NT2/D1 (cell line): ENCODE measurements around the gene SLC38A10.

Experiments used
- DNase-seq: peaks from one replicate; pipeline ENCODE4 v3.0.0-alpha.2; 2011; ENCODE audit warnings: low read depth, low spot score
- H3K27me3 ChIP-seq: 2 replicates; pipeline ENCODE4 v1.6.0; 2011; ENCODE audit warnings: mild to moderate bottlenecking; ENCODE audit not compliant: insufficient read length, insufficient read depth
- H3K36me3 ChIP-seq: 2 replicates; pipeline ENCODE4 v1.6.1; 2011; ENCODE audit warnings: mild to moderate bottlenecking, low read length, mixed read lengths; ENCODE audit not compliant: insufficient read depth, insufficient read length
- H3K4me1 ChIP-seq: 2 replicates; pipeline ENCODE4 v1.5.1; 2011; ENCODE audit not compliant: insufficient read depth, insufficient read length
- H3K4me3 ChIP-seq: 2 replicates; pipeline ENCODE4 v1.5.1; 2011; ENCODE audit warnings: low read depth; ENCODE audit not compliant: insufficient read length
- H3K9ac ChIP-seq: 2 replicates; pipeline ENCODE4 v1.6.0; 2011; ENCODE audit warnings: low read depth; ENCODE audit not compliant: insufficient read length
- H3K9me3 ChIP-seq: 2 replicates; pipeline ENCODE4 v1.5.1; 2011; ENCODE audit warnings: mild to moderate bottlenecking, low read length; ENCODE audit not compliant: insufficient read depth
- SUZ12 ChIP-seq: IDR thresholded peaks from 2 replicates; pipeline ENCODE4 v1.6.1; 2011; ENCODE audit not compliant: insufficient read length, insufficient read depth; ENCODE audit errors: extremely low read depth
- YY1 ChIP-seq: IDR thresholded peaks from 2 replicates; pipeline ENCODE4 v1.6.1; 2011; ENCODE audit not compliant: insufficient read length, insufficient read depth
- ZNF274 ChIP-seq: IDR thresholded peaks from 2 replicates; pipeline ENCODE4 v1.6.1; 2011; ENCODE audit warnings: mild to moderate bottlenecking, low read depth, low read length

SLC38A10 gene

DNA sequence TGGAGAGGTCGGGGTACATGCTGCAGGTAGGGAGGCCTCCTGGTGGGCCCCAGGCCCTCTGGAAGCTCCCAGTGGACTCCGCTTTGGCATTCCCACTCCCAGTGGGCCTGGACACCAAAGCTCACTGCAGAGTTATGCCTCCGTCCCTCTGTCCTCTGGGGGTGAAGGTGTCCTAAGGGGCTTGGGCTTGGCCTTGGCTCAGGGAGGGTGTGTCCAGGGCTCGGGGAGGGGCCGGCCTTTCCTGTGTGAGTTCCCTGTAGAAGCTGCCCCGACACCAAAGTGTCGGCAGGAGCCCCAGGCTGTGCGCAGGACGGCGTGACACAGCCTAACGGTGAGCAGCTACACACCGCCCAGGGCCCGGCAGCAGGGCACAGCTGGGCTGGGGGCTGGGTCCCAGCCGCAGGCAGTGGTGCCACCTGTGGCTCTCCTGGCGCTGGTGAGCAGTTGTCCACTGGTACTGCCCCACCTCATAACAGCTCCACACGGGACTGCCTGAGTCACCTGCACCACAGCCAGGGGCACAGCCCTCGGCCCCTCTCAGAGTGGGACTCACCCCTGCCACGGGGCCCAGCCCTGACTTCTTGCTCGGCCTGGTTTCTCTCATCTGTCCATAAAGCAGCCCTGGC lies 62.4 kb downstream of the SLC38A10 start:
- H3K4me3 ChIP-seq, result no peak overlapping the region
- no peaks in the 10 kb centered on the region for H3K27me3 ChIP-seq
- no peak for DNase-seq
- H3K4me1 ChIP-seq, result no peaks in the 10 kb centered on the region
- H3K36me3 ChIP-seq, result peaks cover 79% of the 10 kb centered on the region
- no peak for TF ChIP-seq SUZ12
- TF ChIP-seq ZNF274, result no peak
- TF ChIP-seq YY1, result no peak
- no peak overlapping the region for H3K9ac ChIP-seq
- H3K9me3 ChIP-seq, result no peaks in the 10 kb centered on the region

- Histone ChIP-seq H3K4me1 (no peaks in the 10 kb centered on the region), H3K27me3 (no peaks in the 10 kb centered on the region), H3K36me3 (peaks cover 72% of the 10 kb centered on the region), H3K9ac (no peak overlapping the region), H3K9me3 (peaks cover 2% of the 10 kb centered on the region; the same call in 1 of the 2 replicates), H3K4me3 (no peak overlapping the region)
- TF ChIP-seq ZNF274 (no peak), SUZ12 (no peak), YY1 (no peak)
- DNase-seq, result no peak
Measured at GRCh38 chr17:81231766-81232581, 63.1 kb downstream of the SLC38A10 start.

- peaks cover 7% of the 10 kb centered on the region for H3K9me3 ChIP-seq
- H3K4me1 ChIP-seq, result no peaks in the 10 kb centered on the region
- DNase-seq, result no peak
- H3K36me3 ChIP-seq, result peaks cover 64% of the 10 kb centered on the region
- H3K9ac ChIP-seq, result no peak overlapping the region
- TF ChIP-seq ZNF274, result no peak
- TF ChIP-seq YY1, result no peak
- TF ChIP-seq SUZ12, result no peak
- no peaks in the 10 kb centered on the region for H3K27me3 ChIP-seq
- no peak overlapping the region for H3K4me3 ChIP-seq
Measured at GRCh38 chr17:81231121-81231645, 63.9 kb downstream of the SLC38A10 start.

- TF ChIP-seq YY1 (no peak), SUZ12 (no peak), ZNF274 (no peak)
Measured at GRCh38 chr17:81230043-81230820, 64.9 kb downstream of the SLC38A10 start.

GRCh38 chr17:81229666-81229920 lies 65.5 kb downstream of the SLC38A10 start:
- no peak for TF ChIP-seq SUZ12
- TF ChIP-seq ZNF274, result no peak
- no peak for TF ChIP-seq YY1
- H3K4me3 ChIP-seq, result no peak overlapping the region
- H3K9me3 ChIP-seq, result peaks cover 7% of the 10 kb centered on the region
- no peaks in the 10 kb centered on the region for H3K4me1 ChIP-seq
- H3K36me3 ChIP-seq, result peaks cover 54% of the 10 kb centered on the region
- no peak for DNase-seq
- H3K27me3 ChIP-seq, result no peaks in the 10 kb centered on the region
- no peak overlapping the region for H3K9ac ChIP-seq

More at GRCh38 chr17:81230043-81230820, 64.9 kb downstream of the SLC38A10 start:
- no peaks in the 10 kb centered on the region for H3K27me3 ChIP-seq
- no peaks in the 10 kb centered on the region for H3K4me1 ChIP-seq
- H3K9ac ChIP-seq, result no peak overlapping the region
- H3K4me3 ChIP-seq, result no peak overlapping the region
- peaks cover 7% of the 10 kb centered on the region for H3K9me3 ChIP-seq
- no peak for DNase-seq
- H3K36me3 ChIP-seq, result peaks cover 55% of the 10 kb centered on the region

DNA sequence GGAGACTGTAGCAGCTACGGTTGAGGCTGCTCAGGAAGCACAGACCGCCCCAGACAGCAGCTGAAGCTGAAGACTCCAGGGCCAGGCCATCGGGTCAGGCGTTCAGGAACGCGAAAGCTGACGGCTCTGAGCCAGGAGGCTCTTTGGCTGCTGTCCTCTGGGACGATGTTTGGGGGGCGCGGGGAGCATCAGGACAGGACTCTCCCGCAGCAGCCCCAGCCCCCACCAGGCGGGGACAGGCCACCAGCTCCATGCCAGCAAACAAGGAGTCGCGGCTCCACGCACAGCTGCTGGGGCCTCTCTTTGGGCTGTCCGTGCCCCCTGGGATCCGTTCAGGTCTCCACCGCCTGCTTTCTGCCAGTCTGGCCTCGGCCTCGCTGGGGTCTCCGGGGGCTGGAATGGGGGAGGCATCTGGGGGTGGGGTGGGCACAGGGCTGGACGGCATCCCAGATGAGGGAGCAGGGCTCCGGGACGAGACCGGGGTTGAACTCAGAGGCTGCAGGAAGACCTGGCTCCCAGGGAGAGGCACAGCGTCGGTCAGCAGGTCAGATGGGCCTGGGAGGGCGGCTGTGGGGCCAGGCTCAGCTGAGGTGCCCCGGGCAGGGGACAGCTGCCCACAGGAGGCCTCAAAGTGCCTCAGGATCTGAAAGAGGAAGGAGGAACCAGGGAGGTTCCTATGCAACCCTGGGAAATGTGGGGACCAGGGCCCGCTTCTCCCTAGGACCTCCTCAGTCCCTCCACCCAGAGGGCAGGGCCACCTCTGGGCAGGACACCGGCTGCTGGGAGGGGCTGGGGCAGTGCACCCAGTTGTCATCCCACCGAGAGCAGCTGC lies 66.1 kb downstream of the SLC38A10 start:
- Histone ChIP-seq H3K27me3 (no peaks in the 10 kb centered on the region), H3K9me3 (peaks cover 7% of the 10 kb centered on the region), H3K36me3 (peaks cover 54% of the 10 kb centered on the region), H3K9ac (no peak overlapping the region), H3K4me1 (no peaks in the 10 kb centered on the region), H3K4me3 (no peak overlapping the region)
- no peak for DNase-seq
- TF ChIP-seq ZNF274 (no peak), SUZ12 (no peak)
